Trophoblast cell (in vitro differentiated cells and primary cell): Measurements from ENCODE around the gene KLC3.
A peak's percentile ranks its signal among the peaks of the same experiment; 100 is the strongest.

Experiments used
- DNase-seq, 2 donors: peaks; one replicate each; pipeline ENCODE4 v3.0.0-alpha.2; 2016
- H2AFZ ChIP-seq: 2 replicates; pipeline ENCODE4 v1.6.1; 2013; ENCODE audit warnings: low read length, moderate library complexity, mild to moderate bottlenecking; ENCODE audit not compliant: insufficient read depth, poor library complexity
- H2AK5ac ChIP-seq: 2 replicates; pipeline ENCODE4 v1.6.1; 2013; ENCODE audit warnings: mild to moderate bottlenecking, low read length
- H2BK120ac ChIP-seq: 2 replicates; pipeline ENCODE4 v1.6.1; 2013; ENCODE audit warnings: low read length, mild to moderate bottlenecking, moderate library complexity; ENCODE audit not compliant: insufficient read depth, poor library complexity
- H2BK12ac ChIP-seq: 2 replicates; pipeline ENCODE4 v1.6.1; 2013; ENCODE audit warnings: mild to moderate bottlenecking, low read length, moderate library complexity
- H2BK5ac ChIP-seq: 2 replicates; pipeline ENCODE4 v1.6.1; 2013; ENCODE audit warnings: low read length, low read depth, moderate library complexity, mild to moderate bottlenecking; ENCODE audit not compliant: poor library complexity
- H3K14ac ChIP-seq: 2 replicates; pipeline ENCODE4 v1.6.1; 2013; ENCODE audit warnings: mild to moderate bottlenecking, low read length
- H3K18ac ChIP-seq: 2 replicates; pipeline ENCODE4 v1.6.1; 2013; ENCODE audit warnings: mild to moderate bottlenecking, low read length
- H3K23ac ChIP-seq: 2 replicates; pipeline ENCODE4 v1.6.1; 2013; ENCODE audit warnings: low read length
- H3K27ac ChIP-seq: 2 replicates; pipeline ENCODE4 v1.5.1; 2013; ENCODE audit warnings: low read depth, mild to moderate bottlenecking, inconsistent platforms, low read length, moderate library complexity
- H3K27me3 ChIP-seq: 2 replicates; pipeline ENCODE4 v1.6.1; 2013; ENCODE audit warnings: inconsistent platforms, mild to moderate bottlenecking, low read length, moderate library complexity; ENCODE audit not compliant: insufficient read depth
- H3K36me3 ChIP-seq, 2 experiments: 1 replicate in 1 of 2; 2 replicates in 1 of 2; pipeline ENCODE4 v1.6.1; 2013; ENCODE audit warnings: low read length in 2 of 2, mild to moderate bottlenecking in 2 of 2, moderate library complexity in 1 of 2; ENCODE audit not compliant: insufficient read depth in 2 of 2, control insufficient read depth in 1 of 2
- H3K4ac ChIP-seq: 2 replicates; pipeline ENCODE4 v1.6.1; 2013; ENCODE audit warnings: low read depth, mild to moderate bottlenecking, low read length, moderate library complexity
- H3K4me1 ChIP-seq, 2 experiments: 1 replicate in 1 of 2; 2 replicates in 1 of 2; pipeline ENCODE4 v1.6.1; 2013; ENCODE audit warnings: low read length in 2 of 2, mild to moderate bottlenecking in 2 of 2, moderate library complexity in 1 of 2; ENCODE audit not compliant: insufficient read depth in 2 of 2, control insufficient read depth in 1 of 2
- H3K4me2 ChIP-seq: 2 replicates; pipeline ENCODE4 v1.6.1; 2013; ENCODE audit warnings: inconsistent platforms, mild to moderate bottlenecking, low read length, moderate library complexity
- H3K4me3 ChIP-seq: 2 replicates; pipeline ENCODE4 v1.5.1; 2013; ENCODE audit warnings: mild to moderate bottlenecking, low read depth, low read length, inconsistent platforms
- H3K79me1 ChIP-seq: one replicate; pipeline ENCODE4 v1.6.1; 2013; ENCODE audit warnings: low read length
- H3K79me2 ChIP-seq: 2 replicates; pipeline ENCODE4 v1.6.1; 2013; ENCODE audit warnings: low read length, mild to moderate bottlenecking; ENCODE audit not compliant: control insufficient read depth, insufficient read depth, poor library complexity
- H3K9ac ChIP-seq: 2 replicates; pipeline ENCODE4 v1.6.1; 2013; ENCODE audit warnings: mild to moderate bottlenecking, low read length
- H3K9me3 ChIP-seq: 2 replicates; pipeline ENCODE4 v1.6.1; 2013; ENCODE audit warnings: low read depth, mild to moderate bottlenecking, control low read depth, inconsistent platforms, low read length; ENCODE audit not compliant: insufficient read depth
- H4K12ac ChIP-seq: 2 replicates; pipeline ENCODE4 v1.6.1; 2013; ENCODE audit warnings: low read depth, mild to moderate bottlenecking, low read length, moderate library complexity
- H4K8ac ChIP-seq: 2 replicates; pipeline ENCODE4 v1.6.1; 2013; ENCODE audit warnings: low read depth, mild to moderate bottlenecking, low read length, moderate library complexity
- H4K91ac ChIP-seq: one replicate; pipeline ENCODE4 v1.6.1; 2013; ENCODE audit warnings: low read depth, mild to moderate bottlenecking, low read length, moderate library complexity
- WGBS: extraction: QIAGEN DNeasy Blood & Tissue Kit; methylation state at CpG from one replicate; pipeline ENCODE4 v1.1.7; 2013; ENCODE audit warnings: missing lambda C conversion rate; ENCODE audit not compliant: insufficient read length, insufficient coverage; ENCODE audit errors: extremely low coverage; 5-methylcytosine and 5-hydroxymethylcytosine counted together

The KLC3 gene

DNA sequence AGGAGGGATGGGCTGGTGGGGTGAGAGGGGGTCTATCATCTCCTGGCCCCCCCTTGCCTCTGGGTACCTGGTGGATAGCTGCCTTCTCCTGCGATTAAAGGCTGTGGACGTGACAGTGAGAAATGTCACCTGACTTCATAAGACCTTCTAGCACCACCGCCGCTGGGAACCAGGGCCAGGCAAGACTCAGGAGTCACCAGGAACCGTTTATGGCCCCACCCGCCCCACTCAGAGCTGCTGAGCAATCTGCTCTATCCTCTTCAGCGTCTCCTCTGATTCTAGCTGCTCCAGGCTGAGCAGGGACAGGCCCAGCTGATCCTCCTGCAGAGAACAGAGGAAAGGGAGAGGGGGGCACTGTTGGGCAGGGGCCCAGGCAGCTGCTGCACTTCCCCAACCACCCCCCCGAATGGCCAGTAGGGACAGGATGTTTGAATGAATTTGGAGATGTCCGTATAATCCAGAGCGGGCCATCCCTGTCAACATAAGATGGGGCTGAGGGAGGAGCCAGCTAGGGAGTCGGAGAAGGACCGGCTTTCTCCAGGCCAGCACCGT lies 10.9 kb downstream of the KLC3 start:
- H2AK5ac ChIP-seq: no peak overlapping the region
- no peak overlapping the region for H2BK120ac ChIP-seq
- no peak overlapping the region for H4K91ac ChIP-seq
- H3K79me2 ChIP-seq: no peaks in the 10 kb centered on the region
- no peak for DNase-seq
- no peak overlapping the region for H4K12ac ChIP-seq
- no peak overlapping the region for H4K8ac ChIP-seq
- H3K27ac ChIP-seq: no peak overlapping the region
- peaks cover 4% of the 10 kb centered on the region for H3K9me3 ChIP-seq
- no peak overlapping the region for H3K18ac ChIP-seq
- H3K14ac ChIP-seq: no peak overlapping the region
- no peak overlapping the region for H2AFZ ChIP-seq
- peaks cover 62 to 71% of the 10 kb centered on the region in 2 experiments for H3K36me3 ChIP-seq
- no peak overlapping the region for H3K4me3 ChIP-seq
- H2BK12ac ChIP-seq: no peak overlapping the region
- H3K4ac ChIP-seq: no peak overlapping the region
- H3K23ac ChIP-seq: no peak overlapping the region
- no peaks in the 10 kb centered on the region for H3K79me1 ChIP-seq
- H3K9ac ChIP-seq: no peak overlapping the region
- H3K27me3 ChIP-seq: no peaks in the 10 kb centered on the region
- H2BK5ac ChIP-seq: no peak overlapping the region
- H3K4me1 ChIP-seq: no peaks in the 10 kb centered on the region
- no CpG with 5 or more reads among the region's 13 CpGs for whole genome bisulfite sequencing
- no peak overlapping the region for H3K4me2 ChIP-seq

DNA sequence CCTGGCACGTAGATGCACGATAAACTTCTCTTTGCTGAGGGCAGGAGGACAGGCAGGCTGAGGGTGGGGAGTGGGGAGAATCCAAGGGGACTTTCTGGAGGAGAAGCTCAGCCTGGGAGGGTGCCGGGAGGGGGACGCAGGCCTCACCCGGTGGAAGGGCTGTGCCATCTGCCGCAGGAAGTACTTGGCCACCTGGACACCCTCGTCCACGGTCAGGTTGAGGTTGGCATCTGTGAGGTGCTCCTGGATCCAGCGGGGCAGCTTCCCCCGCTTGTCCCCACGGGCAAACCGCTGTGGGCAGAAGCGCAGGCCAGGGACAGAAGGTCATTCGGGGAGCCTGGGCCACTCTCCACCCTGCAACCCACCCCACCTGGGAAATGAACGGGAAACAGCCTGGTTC lies 11.5 kb downstream of the KLC3 start:
- Histone ChIP-seq H2BK120ac (no peak overlapping the region), H3K9me3 (peaks cover 4% of the 10 kb centered on the region), H3K27ac (no peak overlapping the region), H2BK5ac (no peak overlapping the region), H4K12ac (no peak overlapping the region), H3K4ac (no peak overlapping the region), H3K36me3 (peaks cover 68 to 77% of the 10 kb centered on the region in 2 experiments), H2BK12ac (no peak overlapping the region), H3K4me3 (peak overlapping the region; percentile 7), H2AFZ (no peak overlapping the region), H3K4me2 (no peak overlapping the region), H3K18ac (no peak overlapping the region), H3K79me1 (no peaks in the 10 kb centered on the region), H3K23ac (no peak overlapping the region), H3K4me1 (no peaks in the 10 kb centered on the region), H3K14ac (no peak overlapping the region), H3K79me2 (no peaks in the 10 kb centered on the region), H4K91ac (no peak overlapping the region), H2AK5ac (no peak overlapping the region), H3K9ac (no peak overlapping the region), H4K8ac (no peak overlapping the region), H3K27me3 (no peaks in the 10 kb centered on the region)
- no CpG with 5 or more reads among the region's 15 CpGs for WGBS
- DNase-seq: no peak

DNA sequence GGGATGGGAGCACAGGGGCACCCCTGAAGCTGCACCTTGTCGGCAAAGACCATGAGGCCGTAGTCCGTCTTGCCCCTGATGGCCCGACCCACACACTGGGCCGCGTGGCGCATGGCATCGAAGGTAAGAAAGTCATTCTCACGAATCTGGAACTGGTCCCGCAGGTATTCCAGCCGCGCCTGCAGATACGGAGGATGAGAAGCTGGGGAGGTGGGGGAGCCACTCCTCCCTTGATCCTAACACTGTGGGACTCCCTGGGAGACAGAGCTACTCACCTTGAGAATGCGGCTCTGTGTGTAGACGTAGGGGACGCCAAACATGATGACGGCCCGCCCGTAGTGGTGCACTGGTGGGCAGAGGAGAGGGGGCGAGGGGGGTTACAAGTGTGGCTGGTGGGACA lies 11.9 kb downstream of the KLC3 start:
- Histone ChIP-seq H3K79me2 (no peaks in the 10 kb centered on the region), H3K9me3 (peaks cover 4% of the 10 kb centered on the region), H3K27me3 (no peaks in the 10 kb centered on the region), H3K9ac (no peak overlapping the region), H3K36me3 (peaks cover 72 to 81% of the 10 kb centered on the region in 2 experiments), H3K4me2 (no peak overlapping the region), H3K79me1 (no peaks in the 10 kb centered on the region), H3K4ac (no peak overlapping the region), H4K8ac (no peak overlapping the region), H2BK5ac (no peak overlapping the region), H3K14ac (no peak overlapping the region), H2BK12ac (no peak overlapping the region), H2AK5ac (no peak overlapping the region), H3K18ac (no peak overlapping the region), H3K27ac (no peak overlapping the region), H4K91ac (no peak overlapping the region), H3K4me1 (no peaks in the 10 kb centered on the region), H3K4me3 (peak overlapping the region; percentile 7), H4K12ac (no peak overlapping the region), H2AFZ (no peak overlapping the region), H2BK120ac (no peak overlapping the region), H3K23ac (no peak overlapping the region)
- WGBS: no CpG with 5 or more reads among the region's 20 CpGs
- DNase-seq: no peak

DNA sequence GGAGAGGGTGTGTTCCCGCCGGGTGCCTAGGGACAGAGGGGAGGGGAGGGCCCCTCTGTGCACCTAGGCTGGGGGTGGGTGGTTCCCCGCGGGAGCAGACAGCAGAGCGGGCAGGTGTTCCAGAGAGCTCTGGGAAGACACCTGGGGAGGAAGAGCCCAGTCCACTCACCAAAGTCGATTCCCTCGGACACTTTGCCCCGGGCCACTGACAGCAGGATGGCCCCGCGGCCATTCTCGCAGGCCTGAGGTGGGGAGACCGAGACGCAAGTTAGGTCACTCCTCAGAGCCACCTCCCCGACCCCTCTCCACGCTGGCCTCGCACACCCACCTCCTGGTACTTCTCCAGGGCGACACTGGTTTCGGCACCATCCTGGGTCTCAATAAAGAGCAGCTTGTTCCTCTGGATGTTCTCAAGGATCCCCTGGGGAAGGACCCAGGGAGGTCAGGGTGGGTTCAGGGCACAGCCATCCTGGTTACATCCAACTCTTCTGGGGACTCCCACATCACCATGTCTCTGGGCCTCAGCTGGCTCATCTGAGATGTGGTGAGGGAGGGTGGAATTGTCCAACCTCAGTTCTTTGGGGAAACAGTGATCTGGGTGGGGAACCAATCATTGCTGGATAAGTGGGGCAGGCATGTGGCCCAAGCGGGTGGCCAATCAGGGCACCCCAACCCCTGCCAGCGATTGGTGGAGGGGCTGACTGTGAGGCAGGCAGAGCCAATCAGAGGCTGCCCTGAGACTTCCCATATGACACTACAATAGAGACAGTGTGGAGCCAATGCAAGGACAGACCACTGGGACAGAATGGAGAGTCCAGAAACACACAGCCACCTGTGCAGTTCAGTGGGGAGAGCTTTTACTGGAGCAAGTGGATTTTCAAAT lies 12.6 kb downstream of the KLC3 start:
- no peak for DNase-seq
- Histone ChIP-seq H3K14ac (no peak overlapping the region), H3K36me3 (peaks cover 75 to 83% of the 10 kb centered on the region in 2 experiments), H4K8ac (no peak overlapping the region), H3K27me3 (no peaks in the 10 kb centered on the region), H3K18ac (no peak overlapping the region), H3K4ac (no peak overlapping the region), H4K91ac (no peak overlapping the region), H3K79me2 (no peaks in the 10 kb centered on the region), H3K27ac (no peak overlapping the region), H3K4me1 (no peaks in the 10 kb centered on the region), H2BK120ac (no peak overlapping the region), H2AK5ac (no peak overlapping the region), H2BK5ac (no peak overlapping the region), H4K12ac (no peak overlapping the region), H3K9me3 (peaks cover 2% of the 10 kb centered on the region), H3K4me2 (no peak overlapping the region), H3K23ac (no peak overlapping the region), H3K4me3 (no peak overlapping the region), H3K79me1 (no peaks in the 10 kb centered on the region), H2BK12ac (no peak overlapping the region), H3K9ac (no peak overlapping the region), H2AFZ (no peak overlapping the region)
- WGBS: no CpG with 5 or more reads among the region's 20 CpGs
